GM23338 (cell line): ENCODE results near the gene TPM3.

Experiments
- CREB1 ChIP-seq: fragments of 250-450 bp; sonication (Bioruptor Pico); IDR thresholded peaks from 2 replicates; pipeline ENCODE4 v1.5.0; 2020; ENCODE audit warnings: low read depth, mild to moderate bottlenecking, moderate library complexity
- ETS1 ChIP-seq: IDR thresholded peaks from 2 replicates; pipeline ENCODE4 v1.6.1; 2016; ENCODE audit warnings: antibody characterized with exemption
- EZH2 ChIP-seq: fragments of 200-600 bp; sonication (generic); IDR thresholded peaks from one replicate; pipeline ENCODE4 v1.8.0; 2017; ENCODE audit warnings: antibody characterized with exemption, mild to moderate bottlenecking, low read depth; ENCODE audit not compliant: unreplicated experiment
- EZH2phosphoT487 ChIP-seq: fragments of 200-600 bp; sonication (generic); IDR thresholded peaks from one replicate; pipeline ENCODE4 v1.8.1; 2018; ENCODE audit warnings: antibody characterized with exemption; ENCODE audit not compliant: unreplicated experiment
- POLR2AphosphoS5 ChIP-seq: IDR thresholded peaks from 2 replicates; pipeline ENCODE4 v1.6.1; 2016; ENCODE audit warnings: antibody characterized with exemption, low read depth
- TF ChIP-seq, protein P1 (sequence below), 2 experiments: fragments of 200-600 bp in 1 of 2; sonication (generic) in 1 of 2; conservative IDR thresholded peaks; 2 replicates each; pipeline versions ENCODE4 v1.5.1 to v1.6.1; 2016 to 2017; ENCODE audit warnings: antibody characterized with exemption in 2 of 2, low read depth in 2 of 2, mild to moderate bottlenecking in 2 of 2, moderate library complexity in 1 of 2
- TF ChIP-seq, protein P2 (sequence below): IDR thresholded peaks from one replicate; pipeline ENCODE4 v1.6.1; 2018; ENCODE audit warnings: antibody characterized with exemption; ENCODE audit not compliant: unreplicated experiment

GRCh38 chr1:154213274-154213673, 21.4 kb upstream of the TPM3 start:
- TF ChIP-seq, protein P1, sequence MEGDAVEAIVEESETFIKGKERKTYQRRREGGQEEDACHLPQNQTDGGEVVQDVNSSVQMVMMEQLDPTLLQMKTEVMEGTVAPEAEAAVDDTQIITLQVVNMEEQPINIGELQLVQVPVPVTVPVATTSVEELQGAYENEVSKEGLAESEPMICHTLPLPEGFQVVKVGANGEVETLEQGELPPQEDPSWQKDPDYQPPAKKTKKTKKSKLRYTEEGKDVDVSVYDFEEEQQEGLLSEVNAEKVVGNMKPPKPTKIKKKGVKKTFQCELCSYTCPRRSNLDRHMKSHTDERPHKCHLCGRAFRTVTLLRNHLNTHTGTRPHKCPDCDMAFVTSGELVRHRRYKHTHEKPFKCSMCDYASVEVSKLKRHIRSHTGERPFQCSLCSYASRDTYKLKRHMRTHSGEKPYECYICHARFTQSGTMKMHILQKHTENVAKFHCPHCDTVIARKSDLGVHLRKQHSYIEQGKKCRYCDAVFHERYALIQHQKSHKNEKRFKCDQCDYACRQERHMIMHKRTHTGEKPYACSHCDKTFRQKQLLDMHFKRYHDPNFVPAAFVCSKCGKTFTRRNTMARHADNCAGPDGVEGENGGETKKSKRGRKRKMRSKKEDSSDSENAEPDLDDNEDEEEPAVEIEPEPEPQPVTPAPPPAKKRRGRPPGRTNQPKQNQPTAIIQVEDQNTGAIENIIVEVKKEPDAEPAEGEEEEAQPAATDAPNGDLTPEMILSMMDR (conservative IDR thresholded peaks at IDR 0.05; ENCODE audit: low read depth in 2 of 2): no peak
- TF ChIP-seq, protein P2, sequence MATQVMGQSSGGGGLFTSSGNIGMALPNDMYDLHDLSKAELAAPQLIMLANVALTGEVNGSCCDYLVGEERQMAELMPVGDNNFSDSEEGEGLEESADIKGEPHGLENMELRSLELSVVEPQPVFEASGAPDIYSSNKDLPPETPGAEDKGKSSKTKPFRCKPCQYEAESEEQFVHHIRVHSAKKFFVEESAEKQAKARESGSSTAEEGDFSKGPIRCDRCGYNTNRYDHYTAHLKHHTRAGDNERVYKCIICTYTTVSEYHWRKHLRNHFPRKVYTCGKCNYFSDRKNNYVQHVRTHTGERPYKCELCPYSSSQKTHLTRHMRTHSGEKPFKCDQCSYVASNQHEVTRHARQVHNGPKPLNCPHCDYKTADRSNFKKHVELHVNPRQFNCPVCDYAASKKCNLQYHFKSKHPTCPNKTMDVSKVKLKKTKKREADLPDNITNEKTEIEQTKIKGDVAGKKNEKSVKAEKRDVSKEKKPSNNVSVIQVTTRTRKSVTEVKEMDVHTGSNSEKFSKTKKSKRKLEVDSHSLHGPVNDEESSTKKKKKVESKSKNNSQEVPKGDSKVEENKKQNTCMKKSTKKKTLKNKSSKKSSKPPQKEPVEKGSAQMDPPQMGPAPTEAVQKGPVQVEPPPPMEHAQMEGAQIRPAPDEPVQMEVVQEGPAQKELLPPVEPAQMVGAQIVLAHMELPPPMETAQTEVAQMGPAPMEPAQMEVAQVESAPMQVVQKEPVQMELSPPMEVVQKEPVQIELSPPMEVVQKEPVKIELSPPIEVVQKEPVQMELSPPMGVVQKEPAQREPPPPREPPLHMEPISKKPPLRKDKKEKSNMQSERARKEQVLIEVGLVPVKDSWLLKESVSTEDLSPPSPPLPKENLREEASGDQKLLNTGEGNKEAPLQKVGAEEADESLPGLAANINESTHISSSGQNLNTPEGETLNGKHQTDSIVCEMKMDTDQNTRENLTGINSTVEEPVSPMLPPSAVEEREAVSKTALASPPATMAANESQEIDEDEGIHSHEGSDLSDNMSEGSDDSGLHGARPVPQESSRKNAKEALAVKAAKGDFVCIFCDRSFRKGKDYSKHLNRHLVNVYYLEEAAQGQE: no peak
- TF ChIP-seq POLR2AphosphoS5 (no peak), EZH2 (no peak), EZH2phosphoT487 (no peak), ETS1 (no peak), CREB1 (CRISPR knock-in tag) (no peak)
